ENCODE data around the gene RHEBL1.

RHEBL1 gene

DNA sequence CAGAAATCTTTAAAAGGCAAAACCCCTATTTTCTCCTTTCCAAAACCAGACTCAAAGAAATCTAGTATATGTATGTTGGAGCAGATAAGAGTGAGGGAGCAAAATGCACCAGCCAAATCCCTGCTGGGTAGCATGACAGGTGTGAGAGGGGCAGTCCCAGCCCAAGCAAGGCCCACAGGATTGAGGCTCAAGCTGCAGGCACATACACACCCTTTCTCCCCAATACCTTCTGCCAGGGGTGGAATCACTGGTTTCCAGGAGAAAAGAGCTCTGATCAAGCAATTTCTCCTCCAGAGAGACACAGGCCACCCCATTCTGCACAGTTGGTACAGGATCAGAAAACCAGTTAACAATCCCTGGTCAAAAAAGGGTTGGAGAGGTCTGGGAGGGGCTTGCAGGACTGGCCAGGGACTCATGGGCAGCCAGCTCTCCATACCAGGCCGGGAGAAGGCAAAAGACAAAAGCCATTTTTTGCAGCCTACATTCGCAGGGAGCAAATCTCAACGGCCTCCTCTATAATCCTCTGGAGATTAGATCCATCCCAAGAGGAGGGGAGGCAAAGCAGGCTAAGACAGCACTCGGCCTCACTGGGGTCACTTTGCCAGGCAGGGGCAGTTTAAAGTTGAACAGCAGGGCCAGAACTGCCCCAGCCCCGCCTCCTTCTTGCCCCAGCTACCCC lies 11.3 kb downstream of the RHEBL1 start:
- TF ChIP-seq CTCF (IDR thresholded peaks at IDR 0.05; ENCODE audit: insufficient read depth, missing control alignments): no peak
- FAIRE-seq (no peak), DNase-seq (ENCODE audit: insufficient read length, low spot score) (peak; percentile 90)

- FAIRE-seq (no peak), DNase-seq (ENCODE audit: insufficient read length, low spot score) (no peak)
- TF ChIP-seq CTCF (IDR thresholded peaks at IDR 0.05; ENCODE audit: insufficient read depth, missing control alignments): no peak
Measured at GRCh38 chr12:49057888-49058287, 11.9 kb downstream of the RHEBL1 start.

DNA sequence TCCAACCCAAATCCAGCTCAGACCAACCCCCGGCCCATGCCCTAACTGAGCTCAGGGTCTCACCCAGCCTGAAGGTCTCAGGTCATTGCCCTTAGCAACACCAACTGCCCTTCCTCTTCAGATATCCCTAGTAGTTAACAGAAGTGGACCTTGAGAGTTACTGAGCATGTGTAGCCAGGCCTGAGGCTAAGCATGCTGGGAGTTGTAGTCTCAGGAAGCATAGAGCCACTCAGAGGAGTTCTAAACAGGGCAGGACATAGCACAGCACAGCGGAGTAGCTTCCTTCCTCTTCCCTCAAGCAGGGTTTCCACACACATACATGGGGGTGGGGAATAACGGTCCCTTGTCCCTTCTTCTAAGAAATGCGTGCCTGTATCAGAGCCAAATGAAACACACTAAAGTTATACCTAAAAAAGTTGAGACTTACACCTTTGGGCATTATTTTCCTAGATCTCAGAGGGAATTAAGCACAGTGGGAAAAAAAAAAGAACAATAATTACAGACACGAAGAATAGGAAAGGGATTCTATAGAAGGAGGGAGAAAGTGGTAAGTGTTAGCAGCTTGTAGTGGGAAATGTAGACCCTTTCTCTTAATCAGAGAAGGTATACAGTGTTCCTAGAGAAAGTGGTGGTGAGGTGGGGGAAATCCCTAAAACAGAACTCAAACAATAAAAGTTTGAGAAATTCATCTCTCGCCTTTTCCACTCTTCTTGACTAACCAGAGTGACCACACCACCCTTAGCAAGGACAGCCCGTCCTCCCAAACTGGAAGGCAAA lies 13.6 kb downstream of the RHEBL1 start:
- DNase-seq (ENCODE audit: insufficient read length, low spot score) (peak; percentile 76), FAIRE-seq (peak; percentile 11)
- no peak for TF ChIP-seq CTCF (IDR thresholded peaks at IDR 0.05; ENCODE audit: insufficient read depth, missing control alignments)

GRCh38 chr12:49055092-49055491 lies 14.7 kb downstream of the RHEBL1 start:
- FAIRE-seq: no peak
- no peak for TF ChIP-seq CTCF (IDR thresholded peaks at IDR 0.05; ENCODE audit: insufficient read depth, missing control alignments)
- no peak for DNase-seq (ENCODE audit: insufficient read length, low spot score)

DNA sequence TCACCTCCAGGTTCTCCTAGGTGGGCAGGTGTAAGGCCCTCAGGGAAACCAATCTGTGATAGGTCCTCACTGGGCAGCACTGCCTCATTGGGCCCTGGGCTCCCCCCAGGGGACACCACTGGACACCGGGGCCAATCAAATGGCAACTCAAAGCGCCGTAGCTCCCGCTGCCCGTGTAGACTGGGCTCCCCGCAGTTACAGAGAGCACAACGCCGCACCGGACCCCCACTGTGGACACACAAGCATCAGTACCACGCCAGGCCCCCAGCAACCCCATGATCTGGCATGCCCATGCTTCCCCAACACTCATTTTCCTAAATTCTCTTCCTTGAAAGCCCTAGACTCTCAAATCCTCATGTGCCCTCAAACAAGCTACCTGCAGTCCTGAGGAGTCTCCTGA lies 15.3 kb downstream of the RHEBL1 start:
- no peak for DNase-seq (ENCODE audit: insufficient read length, low spot score)
- no peak for TF ChIP-seq CTCF (IDR thresholded peaks at IDR 0.05; ENCODE audit: insufficient read depth, missing control alignments)
- FAIRE-seq: no peak

GRCh38 chr12:49054096-49054495 lies 15.7 kb downstream of the RHEBL1 start:
- FAIRE-seq: no peak
- no peak for TF ChIP-seq CTCF (IDR thresholded peaks at IDR 0.05; ENCODE audit: insufficient read depth, missing control alignments)
- DNase-seq (ENCODE audit: insufficient read length, low spot score): no peak
